Measurements from ENCODE around the gene SOX11.

DNA sequence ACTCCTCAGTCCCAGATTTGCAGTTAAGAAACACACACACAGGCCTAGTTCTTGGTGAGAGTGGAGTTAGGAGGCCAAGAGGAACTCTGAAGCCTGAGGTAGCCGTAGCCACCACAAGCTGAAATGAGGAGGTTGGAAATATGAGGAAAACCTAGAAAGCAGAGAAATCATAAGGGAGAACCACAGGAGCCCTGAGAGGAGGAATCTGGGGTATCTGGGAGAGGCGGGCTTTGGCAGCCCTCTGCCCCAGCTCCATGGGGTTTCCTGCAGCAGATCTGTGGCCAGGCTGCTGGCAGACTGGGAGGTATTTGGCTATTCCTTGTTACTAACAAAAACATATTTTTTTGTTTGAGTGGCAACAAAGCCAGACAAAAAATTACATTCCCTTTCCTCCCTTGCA lies 11.0 kb downstream of the SOX11 start:
- no peak for TF ChIP-seq POLR2A (IDR thresholded peaks at IDR 0.05)
- TF ChIP-seq, protein P1, sequence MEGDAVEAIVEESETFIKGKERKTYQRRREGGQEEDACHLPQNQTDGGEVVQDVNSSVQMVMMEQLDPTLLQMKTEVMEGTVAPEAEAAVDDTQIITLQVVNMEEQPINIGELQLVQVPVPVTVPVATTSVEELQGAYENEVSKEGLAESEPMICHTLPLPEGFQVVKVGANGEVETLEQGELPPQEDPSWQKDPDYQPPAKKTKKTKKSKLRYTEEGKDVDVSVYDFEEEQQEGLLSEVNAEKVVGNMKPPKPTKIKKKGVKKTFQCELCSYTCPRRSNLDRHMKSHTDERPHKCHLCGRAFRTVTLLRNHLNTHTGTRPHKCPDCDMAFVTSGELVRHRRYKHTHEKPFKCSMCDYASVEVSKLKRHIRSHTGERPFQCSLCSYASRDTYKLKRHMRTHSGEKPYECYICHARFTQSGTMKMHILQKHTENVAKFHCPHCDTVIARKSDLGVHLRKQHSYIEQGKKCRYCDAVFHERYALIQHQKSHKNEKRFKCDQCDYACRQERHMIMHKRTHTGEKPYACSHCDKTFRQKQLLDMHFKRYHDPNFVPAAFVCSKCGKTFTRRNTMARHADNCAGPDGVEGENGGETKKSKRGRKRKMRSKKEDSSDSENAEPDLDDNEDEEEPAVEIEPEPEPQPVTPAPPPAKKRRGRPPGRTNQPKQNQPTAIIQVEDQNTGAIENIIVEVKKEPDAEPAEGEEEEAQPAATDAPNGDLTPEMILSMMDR (IDR thresholded peaks at IDR 0.05) = no peak

All from right lobe of liver (tissue), 4 donors.